RCC 7860 (cell line): ENCODE data around the gene GRIK4.
A peak's percentile ranks its signal among the peaks of the same experiment; 100 is the strongest.

Source experiments
- DNase-seq: peaks from one replicate; pipeline ENCODE4 v3.0.0-alpha.2; 2015; ENCODE audit warnings: low spot score
- FAIRE-seq: peaks from 2 replicates; lab custom pipeline; 2012; peaks lifted over from hg19 to GRCh38; lab: Jason Lieb, UNC

GRIK4 gene

GRCh38 chr11:120695939-120696338, 184.4 kb downstream of the GRIK4 start:
- FAIRE-seq (no peak), DNase-seq (no peak)

DNA sequence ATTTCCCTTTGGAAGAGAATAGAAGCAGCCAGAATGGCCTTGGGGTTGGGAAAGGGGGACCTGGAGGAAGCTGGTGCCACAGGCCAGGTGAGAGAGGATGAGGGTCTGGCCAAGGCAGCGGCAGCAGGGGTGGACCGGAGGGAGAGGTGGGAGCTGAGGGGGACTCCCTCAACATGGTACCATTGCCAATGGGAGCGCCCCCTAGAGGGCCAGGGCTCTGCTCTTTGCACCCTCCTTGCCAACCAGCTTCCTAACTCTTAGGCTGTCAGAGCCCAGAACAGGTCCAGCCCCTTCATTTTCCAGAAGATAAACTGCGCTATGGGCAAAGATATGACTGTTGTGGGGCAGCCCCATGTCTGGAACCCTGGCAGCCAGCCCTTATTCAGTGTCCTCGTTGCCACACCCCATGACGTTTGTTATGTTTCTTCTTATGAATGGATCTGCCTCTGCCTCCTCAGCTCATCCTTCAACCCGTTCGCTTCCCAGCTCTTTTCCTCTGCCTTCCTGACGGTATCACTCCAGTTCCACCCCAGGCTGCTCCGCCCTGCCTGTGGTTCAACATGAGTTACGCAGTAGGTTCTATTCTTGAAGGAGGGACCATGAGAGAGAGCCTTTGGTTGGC, 185.2 kb downstream of the GRIK4 start:
- FAIRE-seq (no peak), DNase-seq (no peak)

DNA sequence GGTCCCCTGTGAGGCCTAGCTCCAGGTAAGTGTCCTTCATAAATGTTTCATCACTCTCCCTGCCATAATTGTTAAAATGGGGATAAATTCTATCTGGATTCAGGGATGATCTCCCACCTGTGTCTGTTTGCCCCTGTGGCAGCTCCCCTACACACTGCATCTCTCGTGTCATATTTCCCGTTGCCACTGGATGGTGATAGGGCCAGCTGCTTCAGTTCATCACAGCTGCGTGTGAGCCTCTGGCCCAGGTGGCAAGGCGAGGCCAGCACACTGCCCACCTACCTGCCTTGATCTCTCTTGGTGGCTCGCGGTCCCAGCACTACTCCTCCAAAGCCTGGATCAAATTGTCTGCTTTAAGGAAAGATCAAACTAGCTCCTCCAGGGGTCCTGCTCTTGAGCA, 187.4 kb downstream of the GRIK4 start:
- FAIRE-seq = no peak
- no peak for DNase-seq

GRCh38 chr11:120702656-120703055, 191.1 kb downstream of the GRIK4 start:
- FAIRE-seq = no peak
- DNase-seq = no peak

- DNase-seq = no peak
- no peak for FAIRE-seq
These were observed 192.0 kb downstream of the GRIK4 start for GRCh38 chr11:120703358-120704152.

- DNase-seq = no peak
- no peak for FAIRE-seq
These were observed 192.8 kb downstream of the GRIK4 start for GRCh38 chr11:120704256-120704750.

GRCh38 chr11:120706257-120706656, 194.7 kb downstream of the GRIK4 start:
- DNase-seq = no peak
- FAIRE-seq = no peak

- DNase-seq = peak; percentile 33
- no peak for FAIRE-seq
These were observed 195.6 kb downstream of the GRIK4 start for GRCh38 chr11:120707098-120707497.

DNA sequence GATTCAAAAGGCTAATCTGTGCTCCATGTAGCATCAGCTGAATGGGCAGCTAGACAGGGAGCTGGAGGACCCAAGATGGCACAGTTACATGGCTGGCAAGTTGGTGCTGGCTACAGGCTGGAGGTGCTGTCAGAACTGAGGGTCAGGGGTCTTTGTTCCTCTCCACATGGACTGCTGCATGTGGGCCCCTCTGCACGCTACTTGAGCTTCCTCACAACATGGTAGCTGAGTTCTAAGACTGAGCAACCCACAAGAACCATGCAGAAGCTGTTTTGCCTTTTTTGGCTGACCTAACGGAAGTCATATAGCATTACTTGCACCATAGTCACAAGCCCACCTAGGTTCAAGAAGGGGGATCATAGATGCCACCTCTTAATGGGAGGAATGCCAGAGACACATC, 196.1 kb downstream of the GRIK4 start:
- DNase-seq (no peak), FAIRE-seq (no peak)

DNA sequence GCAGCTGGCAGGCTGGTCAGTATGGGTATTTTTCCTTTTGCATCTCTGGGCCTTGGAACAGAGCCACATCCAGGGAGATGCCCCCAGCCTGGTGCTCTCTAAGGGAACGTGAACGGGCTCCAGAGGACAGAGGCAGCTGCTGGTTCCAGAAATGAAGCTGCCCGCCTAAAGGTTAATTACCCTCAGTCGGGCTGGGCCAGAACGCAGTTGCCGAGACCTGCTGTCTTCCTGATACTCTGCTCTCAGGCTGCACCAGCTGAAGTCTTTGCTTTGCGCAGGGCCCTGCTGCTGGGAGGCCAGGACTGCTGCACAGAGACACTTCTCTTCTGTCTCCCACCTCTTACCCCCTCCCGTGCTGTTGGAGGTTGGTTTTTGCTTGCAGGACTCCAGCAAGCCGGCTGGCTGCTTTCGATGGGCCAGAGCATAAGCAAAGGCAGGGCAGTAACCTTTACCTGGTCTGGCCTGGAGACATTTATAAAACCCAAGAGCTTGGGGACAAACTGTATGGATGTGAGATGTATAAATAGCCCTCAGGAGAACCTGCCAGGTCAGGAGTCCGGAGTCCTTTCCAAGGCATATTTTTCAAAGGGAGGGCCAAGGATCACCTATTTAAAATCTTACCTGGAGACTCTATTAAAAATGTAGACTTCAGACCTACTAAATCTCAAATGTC, 197.1 kb downstream of the GRIK4 start:
- FAIRE-seq (no peak), DNase-seq (no peak)

DNA sequence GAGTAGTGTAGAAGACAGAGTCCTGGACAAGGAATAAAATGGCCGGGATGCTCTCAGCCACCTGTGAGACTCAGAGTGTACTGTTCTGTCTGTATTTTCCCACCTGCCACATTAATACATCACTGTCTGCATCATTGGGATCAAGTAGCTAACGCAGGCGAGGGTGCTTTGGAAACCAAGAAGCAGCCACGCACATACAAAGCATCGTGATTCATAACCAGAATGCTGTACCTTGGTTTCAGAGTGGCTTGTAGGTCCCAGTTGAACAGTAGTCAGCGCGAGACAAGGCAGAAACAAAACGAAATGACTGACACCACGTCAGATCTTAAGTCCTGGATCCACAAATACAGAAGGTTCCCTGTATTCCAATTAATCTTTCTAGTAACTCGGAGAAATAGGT, 198.3 kb downstream of the GRIK4 start:
- DNase-seq (no peak), FAIRE-seq (no peak)

- peak; percentile 75 for DNase-seq
- peak; percentile 70 for FAIRE-seq
These were observed 199.0 kb downstream of the GRIK4 start for GRCh38 chr11:120710354-120711131.

GRCh38 chr11:120712014-120712413, 200.5 kb downstream of the GRIK4 start:
- DNase-seq (no peak), FAIRE-seq (no peak)

DNA sequence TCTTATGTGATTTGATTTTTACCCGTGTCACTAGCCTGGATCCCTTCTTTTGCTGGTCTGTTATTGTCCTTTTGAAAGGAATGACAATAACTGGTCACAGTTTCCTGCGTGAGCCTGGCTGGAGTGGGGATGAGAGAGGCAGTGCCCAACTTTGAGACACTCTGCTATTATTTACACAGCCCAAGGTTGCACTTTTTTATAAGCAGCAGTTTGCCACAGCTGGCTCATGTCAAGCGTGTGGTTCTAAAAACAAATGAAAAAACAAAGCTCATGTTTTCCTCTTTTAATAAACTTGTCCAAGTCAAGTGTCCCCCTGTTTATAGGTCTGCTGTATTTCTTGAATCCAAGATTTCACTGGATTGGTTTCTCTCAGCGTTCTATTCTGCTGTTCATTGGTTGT, 201.3 kb downstream of the GRIK4 start:
- DNase-seq = no peak
- no peak for FAIRE-seq

GRCh38 chr11:120713296-120713695, 201.7 kb downstream of the GRIK4 start:
- DNase-seq = no peak

GRCh38 chr11:120714438-120714837, 202.9 kb downstream of the GRIK4 start:
- DNase-seq (peak; percentile 61), FAIRE-seq (peak; percentile 76)

More at GRCh38 chr11:120713296-120713695, 201.7 kb downstream of the GRIK4 start:
- no peak for FAIRE-seq

DNA sequence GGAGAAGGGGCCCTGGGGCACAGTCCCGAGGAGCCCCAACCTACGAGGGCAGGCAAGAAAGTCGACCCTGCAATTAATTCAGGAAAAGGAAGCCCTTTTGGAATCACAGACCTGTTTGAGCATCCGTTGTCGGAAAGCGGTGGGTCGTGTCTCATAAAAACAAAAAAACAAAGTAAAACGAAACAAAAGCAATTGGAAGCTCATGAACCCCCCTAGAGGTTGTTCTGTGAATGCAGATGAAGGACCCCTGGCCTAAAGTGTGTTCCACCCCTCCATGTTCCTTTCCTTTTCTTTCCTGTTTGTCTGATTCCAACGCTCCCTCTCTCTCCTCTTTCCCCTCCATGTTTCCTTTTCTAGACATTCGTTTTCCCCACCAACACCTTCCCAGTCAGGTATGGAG, 203.7 kb downstream of the GRIK4 start:
- FAIRE-seq (no peak), DNase-seq (no peak)

- FAIRE-seq (no peak), DNase-seq (no peak)
These were observed 205.5 kb downstream of the GRIK4 start for GRCh38 chr11:120717042-120717441.

- no peak for FAIRE-seq
These were observed 206.1 kb downstream of the GRIK4 start for GRCh38 chr11:120717623-120718022.

GRCh38 chr11:120718171-120718570, 206.6 kb downstream of the GRIK4 start:
- FAIRE-seq = no peak
- DNase-seq = no peak

More at GRCh38 chr11:120717623-120718022, 206.1 kb downstream of the GRIK4 start:
- no peak for DNase-seq

DNA sequence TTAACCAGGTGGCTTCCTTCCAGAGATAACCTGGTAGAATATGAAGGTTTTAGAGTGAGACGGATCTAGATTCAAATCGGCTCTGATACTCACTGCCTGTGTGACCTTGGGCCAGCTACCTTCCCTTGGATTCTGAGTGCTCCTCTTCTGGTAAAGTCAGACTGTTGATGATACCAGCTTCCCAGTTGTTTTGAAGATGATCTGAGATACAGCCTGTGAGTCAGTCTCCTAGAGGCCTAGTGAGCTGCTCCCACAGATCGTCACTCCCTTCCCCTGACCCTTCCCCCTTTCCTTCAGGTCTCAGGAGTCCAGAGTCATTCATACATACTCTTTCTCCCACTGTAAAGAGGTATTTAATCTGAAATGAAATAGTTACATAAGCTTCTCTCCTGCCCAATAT, 207.8 kb downstream of the GRIK4 start:
- FAIRE-seq (no peak), DNase-seq (no peak)
